Fibroblast of lung (primary cell): ENCODE measurements around the gene DLG2. TPM values are rescaled to one million over a fixed set of nuclear protein-coding genes. Genes with fewer than 3 reads are reported as not detected.

Experiments
- DNase-seq, 2 donors: peaks; one replicate each; pipeline versions ENCODE4 v3.0.0 to v3.0.0-alpha.2; 2010; ENCODE audit warnings: low read depth in 2 of 2
- H2AFZ ChIP-seq: 2 replicates; pipeline ENCODE4 v1.5.1; 2012; ENCODE audit warnings: low read length, control low read depth, inconsistent platforms
- H3K27ac ChIP-seq: 2 replicates; pipeline ENCODE4 v1.5.1; 2011; ENCODE audit warnings: low read length, control low read depth; ENCODE audit not compliant: insufficient read depth
- H3K27me3 ChIP-seq: 2 replicates; pipeline ENCODE4 v1.5.1; 2011; ENCODE audit warnings: mild to moderate bottlenecking, low read length; ENCODE audit not compliant: control insufficient read depth, insufficient read depth
- H3K36me3 ChIP-seq: 2 replicates; pipeline ENCODE4 v1.5.1; 2011; ENCODE audit warnings: low read length; ENCODE audit not compliant: control insufficient read depth, insufficient read depth
- H3K4me1 ChIP-seq: 2 replicates; pipeline ENCODE4 v1.5.1; 2011; ENCODE audit warnings: low read length; ENCODE audit not compliant: control insufficient read depth, insufficient read depth; ENCODE audit errors: extremely low read depth
- H3K4me2 ChIP-seq: 2 replicates; pipeline ENCODE4 v1.5.1; 2011; ENCODE audit warnings: low read length, control low read depth; ENCODE audit not compliant: insufficient read depth; ENCODE audit errors: extremely low read depth
- H3K4me3 ChIP-seq, 4 experiments: fragments of 200-600 bp in 1 of 4; sonication (generic) in 1 of 4; replicated peaks in 1 of 4; 2 replicates each; pipeline ENCODE4 v1.5.1; 2011 to 2016; ENCODE audit warnings: low read length in 4 of 4, low read depth in 3 of 4, mild to moderate bottlenecking in 3 of 4, control low read depth in 2 of 4, inconsistent platforms in 1 of 4, mixed read lengths in 1 of 4; ENCODE audit not compliant: insufficient read depth in 1 of 4; ENCODE audit errors: control extremely low read depth in 1 of 4
- H3K79me2 ChIP-seq: 2 replicates; pipeline ENCODE4 v1.5.1; 2012; ENCODE audit warnings: mild to moderate bottlenecking, low read length, inconsistent platforms; ENCODE audit not compliant: control insufficient read depth, insufficient read depth
- H3K9ac ChIP-seq: 2 replicates; pipeline ENCODE4 v1.5.1; 2011; ENCODE audit warnings: mild to moderate bottlenecking, low read length, control low read depth; ENCODE audit not compliant: insufficient read depth
- H3K9me3 ChIP-seq: 2 replicates; pipeline ENCODE4 v1.5.1; 2012; ENCODE audit warnings: low read depth, low read length; ENCODE audit not compliant: control insufficient read depth, insufficient read depth
- H4K20me1 ChIP-seq: 2 replicates; pipeline ENCODE4 v1.5.1; 2011; ENCODE audit warnings: low read length; ENCODE audit not compliant: control insufficient read depth, insufficient read depth; ENCODE audit errors: extremely low read depth
- EZH2 ChIP-seq: IDR thresholded peaks from 2 replicates; pipeline ENCODE4 v1.5.1; 2012; ENCODE audit warnings: low read length, control low read depth, mild to moderate bottlenecking; ENCODE audit errors: missing control alignments
- polyA plus RNA-seq, 2 donors: library from polyadenylated mRNA; depleted of rRNA in 1 of 2; stranded (reverse) in 1 of 2; unstranded in 1 of 2; fragments of >200 nt; gene quantifications; 2 replicates each; pipeline ENCODE4 v1.2.1, GENCODE V29; 2011 to 2012; ENCODE audit warnings: missing spikeins in 1 of 2
- total RNA-seq: library from RNA; depleted of rRNA; stranded (reverse); fragments of >200 nt; gene quantifications from 2 replicates; pipeline ENCODE4 v1.2.1, GENCODE V29; 2014
- TF ChIP-seq, protein P1 (sequence below), 2 donors: IDR thresholded peaks in 1 of 2; conservative IDR thresholded peaks in 1 of 2; 1 replicate in 1 of 2; 2 replicates in 1 of 2; pipeline ENCODE4 v1.5.1; 2011 to 2012; ENCODE audit warnings: low read length in 2 of 2, control low read depth in 1 of 2, inconsistent platforms in 1 of 2, low read depth in 1 of 2, mild to moderate bottlenecking in 1 of 2

The DLG2 gene
- total and polyA plus RNA-seq, 2 donors (not counting 1 experiment from before 2014, with no cell fraction given) = 0.77 to 2.3 TPM

DNA sequence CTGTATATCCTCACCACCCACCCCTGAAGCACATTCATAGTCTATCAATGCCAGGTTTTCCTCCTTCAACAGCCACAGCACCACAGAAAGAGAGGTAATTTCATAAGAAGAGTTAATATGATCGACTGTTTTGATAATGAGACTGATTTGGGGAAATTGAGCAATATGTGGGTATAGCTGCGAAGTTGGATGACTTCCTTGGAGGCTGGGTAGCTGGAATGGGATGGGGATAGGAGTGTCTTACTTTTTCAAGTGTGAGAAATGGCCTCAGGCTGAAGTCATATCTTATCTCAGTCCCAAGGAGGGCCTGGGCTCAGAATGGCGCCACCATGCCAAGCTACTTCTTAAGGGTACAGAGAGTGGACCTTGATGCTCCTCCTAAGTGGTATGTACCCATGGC is 2153.4 kb downstream of the DLG2 start:
- H3K4me3 ChIP-seq = no peak overlapping the region
- no peak for TF ChIP-seq EZH2
- TF ChIP-seq, protein P1, sequence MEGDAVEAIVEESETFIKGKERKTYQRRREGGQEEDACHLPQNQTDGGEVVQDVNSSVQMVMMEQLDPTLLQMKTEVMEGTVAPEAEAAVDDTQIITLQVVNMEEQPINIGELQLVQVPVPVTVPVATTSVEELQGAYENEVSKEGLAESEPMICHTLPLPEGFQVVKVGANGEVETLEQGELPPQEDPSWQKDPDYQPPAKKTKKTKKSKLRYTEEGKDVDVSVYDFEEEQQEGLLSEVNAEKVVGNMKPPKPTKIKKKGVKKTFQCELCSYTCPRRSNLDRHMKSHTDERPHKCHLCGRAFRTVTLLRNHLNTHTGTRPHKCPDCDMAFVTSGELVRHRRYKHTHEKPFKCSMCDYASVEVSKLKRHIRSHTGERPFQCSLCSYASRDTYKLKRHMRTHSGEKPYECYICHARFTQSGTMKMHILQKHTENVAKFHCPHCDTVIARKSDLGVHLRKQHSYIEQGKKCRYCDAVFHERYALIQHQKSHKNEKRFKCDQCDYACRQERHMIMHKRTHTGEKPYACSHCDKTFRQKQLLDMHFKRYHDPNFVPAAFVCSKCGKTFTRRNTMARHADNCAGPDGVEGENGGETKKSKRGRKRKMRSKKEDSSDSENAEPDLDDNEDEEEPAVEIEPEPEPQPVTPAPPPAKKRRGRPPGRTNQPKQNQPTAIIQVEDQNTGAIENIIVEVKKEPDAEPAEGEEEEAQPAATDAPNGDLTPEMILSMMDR (conservative IDR thresholded peaks at IDR 0.05 in 1 of 2, IDR thresholded peaks at IDR 0.05 in 1 of 2; ENCODE audit: low read depth in 1 of 2, low read length in 2 of 2) = no peak
- no peaks in the 10 kb centered on the region for H3K79me2 ChIP-seq
- DNase-seq = no peak
- no peak overlapping the region for H3K27ac ChIP-seq
- H3K27me3 ChIP-seq = no peaks in the 10 kb centered on the region
- H3K9ac ChIP-seq = no peak overlapping the region
- H3K4me2 ChIP-seq = no peak overlapping the region
- H3K9me3 ChIP-seq = no peaks in the 10 kb centered on the region
- H2AFZ ChIP-seq = no peak overlapping the region
- H4K20me1 ChIP-seq = no peaks in the 10 kb centered on the region
- no peaks in the 10 kb centered on the region for H3K4me1 ChIP-seq
- H3K36me3 ChIP-seq = no peaks in the 10 kb centered on the region

DNA sequence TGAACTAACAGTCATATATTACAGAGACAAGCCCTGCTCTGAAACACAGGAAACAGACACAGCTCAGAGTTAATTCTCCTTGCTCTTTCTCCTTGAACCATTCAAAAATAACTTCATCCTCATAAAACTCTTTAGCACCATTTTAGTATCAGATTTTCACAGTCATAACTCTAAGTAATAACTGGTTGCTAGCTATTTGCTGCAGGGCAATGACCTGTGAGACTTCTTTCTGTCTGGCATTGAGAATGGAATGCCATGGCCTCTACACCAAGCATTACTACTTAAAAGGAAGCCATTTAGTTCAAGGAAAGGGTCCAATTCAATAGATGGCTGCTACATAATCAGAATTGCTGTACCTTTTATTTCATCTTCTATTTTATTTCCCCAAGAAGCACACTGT is 2154.3 kb downstream of the DLG2 start:
- TF ChIP-seq, protein P1 (conservative IDR thresholded peaks at IDR 0.05 in 1 of 2, IDR thresholded peaks at IDR 0.05 in 1 of 2; ENCODE audit: low read depth in 1 of 2, low read length in 2 of 2) = no peak
- TF ChIP-seq EZH2 = no peak
- no peak overlapping the region for H2AFZ ChIP-seq
- H3K27me3 ChIP-seq = no peaks in the 10 kb centered on the region
- H3K79me2 ChIP-seq = no peaks in the 10 kb centered on the region
- H3K36me3 ChIP-seq = no peaks in the 10 kb centered on the region
- no peak overlapping the region for H3K27ac ChIP-seq
- no peaks in the 10 kb centered on the region for H4K20me1 ChIP-seq
- no peak overlapping the region for H3K9ac ChIP-seq
- no peak overlapping the region for H3K4me2 ChIP-seq
- no peak for DNase-seq
- H3K9me3 ChIP-seq = no peaks in the 10 kb centered on the region
- no peaks in the 10 kb centered on the region for H3K4me1 ChIP-seq
- no peak overlapping the region for H3K4me3 ChIP-seq

DNA sequence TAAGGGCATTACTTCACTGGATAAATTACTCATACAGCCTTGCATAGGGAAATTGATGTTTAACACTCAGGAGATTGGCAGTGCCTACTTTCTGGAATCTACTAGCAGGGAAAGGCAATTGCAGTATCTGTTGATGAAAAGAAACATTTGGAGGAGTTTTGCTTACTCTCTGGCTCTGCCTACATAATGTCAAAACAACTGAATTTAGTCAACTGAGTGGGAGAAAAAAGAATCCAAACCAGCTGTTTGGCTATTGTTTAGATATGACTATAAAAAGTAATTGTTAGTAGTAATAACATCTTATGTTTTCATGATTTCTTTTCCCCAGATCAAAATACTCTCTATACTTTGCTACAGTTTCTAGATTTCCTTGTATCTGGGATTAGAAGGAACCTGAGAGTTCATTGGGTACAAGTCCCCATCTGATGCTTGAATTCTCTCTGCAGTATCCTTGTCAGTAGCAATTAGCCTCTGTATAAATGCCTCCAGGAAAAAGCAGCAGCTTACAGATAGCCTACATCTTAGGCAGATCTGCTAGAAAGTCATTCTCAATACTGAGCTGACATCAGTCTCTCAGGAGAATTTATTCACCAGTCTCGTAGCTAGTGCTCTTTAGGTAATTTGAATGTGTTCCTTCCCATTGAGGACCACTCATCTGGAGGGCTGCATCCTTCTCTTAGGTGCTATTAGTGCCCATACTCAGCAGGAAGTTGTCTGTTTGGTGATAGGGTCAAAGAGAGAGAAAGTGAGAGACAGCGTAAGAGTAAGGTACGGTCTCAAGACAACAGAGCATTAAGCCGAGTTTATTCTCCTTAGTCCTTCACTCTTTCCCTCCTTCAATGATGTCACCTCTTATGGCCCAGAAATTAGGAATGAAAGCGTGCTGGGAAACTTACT is 2155.1 kb downstream of the DLG2 start:
- no peak overlapping the region for H3K4me3 ChIP-seq
- H3K9me3 ChIP-seq = no peaks in the 10 kb centered on the region
- no peaks in the 10 kb centered on the region for H3K36me3 ChIP-seq
- H3K9ac ChIP-seq = no peak overlapping the region
- H2AFZ ChIP-seq = no peak overlapping the region
- H3K4me2 ChIP-seq = no peak overlapping the region
- TF ChIP-seq, protein P1 (conservative IDR thresholded peaks at IDR 0.05 in 1 of 2, IDR thresholded peaks at IDR 0.05 in 1 of 2; ENCODE audit: low read depth in 1 of 2, low read length in 2 of 2) = no peak
- TF ChIP-seq EZH2 = no peak
- H4K20me1 ChIP-seq = no peaks in the 10 kb centered on the region
- DNase-seq = no peak
- H3K4me1 ChIP-seq = no peaks in the 10 kb centered on the region
- no peak overlapping the region for H3K27ac ChIP-seq
- no peaks in the 10 kb centered on the region for H3K79me2 ChIP-seq
- no peaks in the 10 kb centered on the region for H3K27me3 ChIP-seq
